ENCODE data around the gene SH3PXD2A.

Gene SH3PXD2A

GRCh38 chr10:103575416-103576075 lies 279.8 kb downstream of the SH3PXD2A start:
- no peak overlapping the region for H3K4me3 ChIP-seq (ENCODE audit: low read depth, low read length)
- H2AFZ ChIP-seq: no peak overlapping the region
- H3K79me2 ChIP-seq: no peaks in the 10 kb centered on the region
- H3K9ac ChIP-seq: no peak overlapping the region
- H3K4me1 ChIP-seq: no peaks in the 10 kb centered on the region
- no peaks in the 10 kb centered on the region for H3K9me3 ChIP-seq (ENCODE audit: control insufficient read depth, low read length)
- no peaks in the 10 kb centered on the region for H3K27me3 ChIP-seq (ENCODE audit: control insufficient read depth, insufficient read depth, low read length)
- no peak for TF ChIP-seq CTCF (IDR thresholded peaks at IDR 0.05)
- H3K27ac ChIP-seq: no peak overlapping the region
- no peak overlapping the region for H3K4me2 ChIP-seq (ENCODE audit: low read length)
- H3K36me3 ChIP-seq (ENCODE audit: control insufficient read depth, insufficient read depth, low read length): no peaks in the 10 kb centered on the region

- Histone ChIP-seq H3K36me3 (ENCODE audit: control insufficient read depth, insufficient read depth, low read length) (no peaks in the 10 kb centered on the region), H3K27ac (no peak overlapping the region), H3K4me3 (ENCODE audit: low read depth, low read length) (no peak overlapping the region), H3K4me1 (no peaks in the 10 kb centered on the region), H3K9me3 (ENCODE audit: control insufficient read depth, low read length) (no peaks in the 10 kb centered on the region), H3K27me3 (ENCODE audit: control insufficient read depth, insufficient read depth, low read length) (no peaks in the 10 kb centered on the region), H3K79me2 (no peaks in the 10 kb centered on the region), H3K4me2 (ENCODE audit: low read length) (no peak overlapping the region), H2AFZ (no peak overlapping the region), H3K9ac (no peak overlapping the region)
- no peak for TF ChIP-seq CTCF (IDR thresholded peaks at IDR 0.05)
Observed at GRCh38 chr10:103574097-103575061, 281.0 kb downstream of the SH3PXD2A start.

GRCh38 chr10:103573205-103573487 lies 282.2 kb downstream of the SH3PXD2A start:
- peaks cover 4% of the 10 kb centered on the region for H3K4me1 ChIP-seq

GRCh38 chr10:103572347-103573204 lies 282.8 kb downstream of the SH3PXD2A start:
- H3K36me3 ChIP-seq (ENCODE audit: control insufficient read depth, insufficient read depth, low read length): no peaks in the 10 kb centered on the region
- no peak overlapping the region for H3K4me3 ChIP-seq (ENCODE audit: low read depth, low read length)
- H3K9ac ChIP-seq: no peak overlapping the region
- no peak overlapping the region for H3K27ac ChIP-seq
- TF ChIP-seq CTCF (IDR thresholded peaks at IDR 0.05): no peak
- H3K4me1 ChIP-seq: peaks cover 5% of the 10 kb centered on the region
- H3K79me2 ChIP-seq: no peaks in the 10 kb centered on the region
- H3K27me3 ChIP-seq (ENCODE audit: control insufficient read depth, insufficient read depth, low read length): no peaks in the 10 kb centered on the region
- H3K4me2 ChIP-seq (ENCODE audit: low read length): no peak overlapping the region
- no peaks in the 10 kb centered on the region for H3K9me3 ChIP-seq (ENCODE audit: control insufficient read depth, low read length)
- H2AFZ ChIP-seq: no peak overlapping the region

More at GRCh38 chr10:103573205-103573487, 282.2 kb downstream of the SH3PXD2A start:
- Histone ChIP-seq H3K27ac (no peak overlapping the region), H3K79me2 (no peaks in the 10 kb centered on the region), H3K4me2 (ENCODE audit: low read length) (no peak overlapping the region), H3K9me3 (ENCODE audit: control insufficient read depth, low read length) (no peaks in the 10 kb centered on the region), H3K27me3 (ENCODE audit: control insufficient read depth, insufficient read depth, low read length) (no peaks in the 10 kb centered on the region), H3K9ac (no peak overlapping the region), H3K36me3 (ENCODE audit: control insufficient read depth, insufficient read depth, low read length) (no peaks in the 10 kb centered on the region), H3K4me3 (ENCODE audit: low read depth, low read length) (no peak overlapping the region), H2AFZ (no peak overlapping the region)
- TF ChIP-seq CTCF (IDR thresholded peaks at IDR 0.05): no peak

All from parathyroid adenoma (tissue), 2 donors.